Naive thymus-derived CD4-positive, alpha-beta T cell (primary cell): ENCODE measurements around the gene TCERG1L. TPM values are rescaled to one million over a fixed set of nuclear protein-coding genes. Genes with fewer than 3 reads are reported as not detected.

Source experiments
- ATAC-seq: fragments of 150-1000 bp; cut with Tn5 transposase; 2 replicates; pipeline ENCODE4 v1.10.0; 2021; ENCODE audit warnings: mild to moderate bottlenecking, moderate library complexity
- CTCF ChIA-PET: fragments of 350-600 bp; sonication (Branson Sonifier 250); formaldehyde crosslinking; loops from one replicate; lab custom pipeline; 2021; ENCODE audit warnings: antibody characterized with exemption; lab: Charles Lee
- POLR2A ChIA-PET: fragments of 350-600 bp; sonication (Branson Sonifier 250); formaldehyde crosslinking; loops from one replicate; lab custom pipeline; 2021; ENCODE audit warnings: antibody characterized with exemption, inconsistent platforms; lab: Charles Lee
- DNase-seq, 9 donors: peaks; one replicate each; pipeline versions ENCODE4 v3.0.0 to v3.0.0-alpha.2; 2020 to 2022; ENCODE audit warnings: mixed read lengths in 1 of 9
- H3K27ac ChIP-seq: one replicate; pipeline ENCODE4 v1.7.0; 2013; ENCODE audit warnings: mild to moderate bottlenecking, low read depth, low read length, moderate library complexity
- H3K27me3 ChIP-seq, 2 donors: one replicate each; pipeline ENCODE4 v1.7.0; 2013; ENCODE audit warnings: low read length in 2 of 2, mild to moderate bottlenecking in 2 of 2, moderate library complexity in 2 of 2; ENCODE audit not compliant: control insufficient read depth in 2 of 2, insufficient read depth in 2 of 2
- H3K36me3 ChIP-seq, 3 experiments: 1 replicate in 2 of 3; 2 replicates in 1 of 3; pipeline ENCODE4 v1.7.0; 2013; ENCODE audit warnings: low read length in 3 of 3, mild to moderate bottlenecking in 3 of 3, moderate library complexity in 1 of 3; ENCODE audit not compliant: insufficient read depth in 3 of 3, control insufficient read depth in 2 of 3
- H3K4me1 ChIP-seq, 2 donors: one replicate each; pipeline ENCODE4 v1.7.0; 2013; ENCODE audit warnings: low read length in 2 of 2, mild to moderate bottlenecking in 2 of 2, moderate library complexity in 1 of 2; ENCODE audit not compliant: control insufficient read depth in 2 of 2, insufficient read depth in 2 of 2
- H3K4me3 ChIP-seq: 2 replicates; pipeline ENCODE4 v1.7.0; 2013; ENCODE audit warnings: mild to moderate bottlenecking, low read length
- H3K9me3 ChIP-seq, 3 experiments: 1 replicate in 2 of 3; 2 replicates in 1 of 3; pipeline ENCODE4 v1.7.0; 2013; ENCODE audit warnings: low read length in 3 of 3; ENCODE audit not compliant: control insufficient read depth in 2 of 3
- H3K27ac Mint-ChIP-seq, 9 donors: one replicate each; pipeline ENCODE4 v1.8.0; 2020 to 2022; ENCODE audit warnings: mixed read lengths in 9 of 9, mild to moderate bottlenecking in 8 of 9, moderate library complexity in 5 of 9, inconsistent platforms in 2 of 9
- H3K27me3 Mint-ChIP-seq, 5 donors: one replicate each; pipeline ENCODE4 v1.8.0; 2021 to 2022; ENCODE audit warnings: mixed read lengths in 5 of 5, mild to moderate bottlenecking in 1 of 5
- H3K36me3 Mint-ChIP-seq, 5 donors: one replicate each; pipeline ENCODE4 v1.8.0; 2020 to 2022; ENCODE audit warnings: mixed read lengths in 5 of 5, mild to moderate bottlenecking in 3 of 5, inconsistent platforms in 1 of 5
- H3K4me1 Mint-ChIP-seq, 7 donors: one replicate each; pipeline ENCODE4 v1.8.0; 2020 to 2022; ENCODE audit warnings: mixed read lengths in 7 of 7, mild to moderate bottlenecking in 3 of 7, inconsistent platforms in 1 of 7
- H3K4me3 Mint-ChIP-seq, 10 donors: one replicate each; pipeline ENCODE4 v1.8.0; 2020 to 2022; ENCODE audit warnings: mild to moderate bottlenecking in 10 of 10, mixed read lengths in 10 of 10, moderate library complexity in 6 of 10, inconsistent platforms in 2 of 10
- H3K9me3 Mint-ChIP-seq, 11 donors: one replicate each; pipeline ENCODE4 v1.8.0; 2020 to 2022; ENCODE audit warnings: mixed read lengths in 11 of 11, mild to moderate bottlenecking in 4 of 11, inconsistent platforms in 1 of 11, moderate library complexity in 1 of 11
- intact Hi-C, 2 donors: fragments of 100-400 bp; cut with micrococcal nuclease; formaldehyde crosslinking; loops; one replicate each; pipeline ENCODE4 v1.15.1; 2023
- polyA plus RNA-seq, 2 donors: library from polyadenylated mRNA; unstranded; fragments of 300-500 nt; fragmentation: Illumina TruSeq; gene quantifications; one replicate each; pipeline ENCODE4 v1.2.3, GENCODE V29; 2021
- total RNA-seq, 6 experiments: library from RNA in 5 of 6; stranded (reverse) in 5 of 6; gene quantifications; 1 replicate in 5 of 6; 2 replicates in 1 of 6; pipeline ENCODE4 v1.2.3 and lab custom pipeline; 2021 to 2026

The TCERG1L gene
- total and polyA plus RNA-seq, 7 experiments from 2014 or later: 0.11 to 0.42 (median 0.39) TPM; not detected in 4

DNA sequence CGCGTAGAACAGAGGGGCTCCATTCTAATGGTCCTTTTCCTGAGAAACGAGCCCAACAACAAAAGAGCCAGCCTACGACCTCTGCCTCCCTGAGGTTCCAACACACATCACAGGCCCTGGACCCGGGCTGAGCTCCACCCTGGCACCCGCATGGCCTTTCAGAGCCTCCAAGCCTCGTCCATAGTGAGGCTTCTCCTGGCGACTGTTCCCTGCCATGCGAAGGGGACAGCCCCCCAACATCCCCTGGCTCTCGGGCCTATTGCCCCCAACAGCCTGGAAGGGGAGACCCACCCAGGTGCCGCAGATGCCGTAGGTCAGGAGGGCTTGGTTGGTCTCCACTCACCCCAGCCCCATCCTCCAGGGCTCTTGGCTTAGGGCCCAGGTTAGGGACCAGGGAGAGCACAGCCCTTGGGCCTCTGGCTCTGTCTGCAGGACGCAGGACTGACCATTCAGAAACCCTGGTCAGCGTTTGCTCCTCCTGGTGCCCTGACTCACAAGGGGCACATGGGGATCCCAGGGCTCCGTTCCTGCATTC, 91.5 kb downstream of the TCERG1L start:
- Mint-ChIP-seq H3K27ac (no peak overlapping the region), H3K36me3 (no peaks in the 10 kb centered on the region)

DNA sequence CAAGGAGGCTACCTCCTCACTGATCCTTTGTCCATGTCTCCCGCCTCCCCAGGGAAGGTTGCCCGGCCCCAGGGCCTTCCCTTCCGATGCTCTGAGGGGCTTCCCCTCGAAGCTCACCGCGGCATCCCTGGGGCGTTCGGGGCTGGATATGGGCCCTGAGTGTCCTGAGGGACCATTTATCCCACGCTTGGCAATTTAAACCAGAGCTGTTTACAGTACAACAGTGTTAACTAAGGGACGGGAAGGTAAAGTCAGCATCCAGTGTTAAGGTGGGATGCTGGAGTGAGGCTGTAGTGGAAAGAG, 92.0 kb downstream of the TCERG1L start:
- intact Hi-C loops: no loop called here
- Mint-ChIP-seq H3K9me3 (peaks cover 0 to 3% (median 0%) of the 10 kb centered on the region in 11 donors), H3K27me3 (peaks cover 0 to 6% (median 0%) of the 10 kb centered on the region in 5 donors), H3K4me3 (no peak overlapping the region), H3K4me1 (no peaks in the 10 kb centered on the region), H3K36me3 (no peaks in the 10 kb centered on the region), H3K27ac (no peak overlapping the region)
- DNase-seq (no peak), ATAC-seq (no peak)
- Histone ChIP-seq H3K4me1 (no peaks in the 10 kb centered on the region), H3K9me3 (no peaks in the 10 kb centered on the region), H3K27ac (no peak overlapping the region), H3K36me3 (no peaks in the 10 kb centered on the region), H3K4me3 (no peak overlapping the region), H3K27me3 (no peaks in the 10 kb centered on the region)
- ChIA-PET POLR2A (no interaction called here), CTCF (no interaction called here)

More for the DNA sequence above, 91.5 kb downstream of the TCERG1L start:
- Mint-ChIP-seq H3K4me1 (no peaks in the 10 kb centered on the region), H3K9me3 (peaks cover 0 to 3% (median 0%) of the 10 kb centered on the region in 11 donors), H3K4me3 (no peak overlapping the region), H3K27me3 (peaks cover 0 to 6% (median 0%) of the 10 kb centered on the region in 5 donors)
- intact Hi-C loops: no loop called here
- ChIA-PET CTCF (no interaction called here), POLR2A (no interaction called here)
- no peaks in the 10 kb centered on the region for H3K4me1 ChIP-seq
- H3K27ac ChIP-seq: no peak overlapping the region
- H3K27me3 ChIP-seq: no peaks in the 10 kb centered on the region
- DNase-seq: no peak
- H3K36me3 ChIP-seq: no peaks in the 10 kb centered on the region
- no peak for ATAC-seq
- no peaks in the 10 kb centered on the region for H3K9me3 ChIP-seq
- H3K4me3 ChIP-seq: no peak overlapping the region

DNA sequence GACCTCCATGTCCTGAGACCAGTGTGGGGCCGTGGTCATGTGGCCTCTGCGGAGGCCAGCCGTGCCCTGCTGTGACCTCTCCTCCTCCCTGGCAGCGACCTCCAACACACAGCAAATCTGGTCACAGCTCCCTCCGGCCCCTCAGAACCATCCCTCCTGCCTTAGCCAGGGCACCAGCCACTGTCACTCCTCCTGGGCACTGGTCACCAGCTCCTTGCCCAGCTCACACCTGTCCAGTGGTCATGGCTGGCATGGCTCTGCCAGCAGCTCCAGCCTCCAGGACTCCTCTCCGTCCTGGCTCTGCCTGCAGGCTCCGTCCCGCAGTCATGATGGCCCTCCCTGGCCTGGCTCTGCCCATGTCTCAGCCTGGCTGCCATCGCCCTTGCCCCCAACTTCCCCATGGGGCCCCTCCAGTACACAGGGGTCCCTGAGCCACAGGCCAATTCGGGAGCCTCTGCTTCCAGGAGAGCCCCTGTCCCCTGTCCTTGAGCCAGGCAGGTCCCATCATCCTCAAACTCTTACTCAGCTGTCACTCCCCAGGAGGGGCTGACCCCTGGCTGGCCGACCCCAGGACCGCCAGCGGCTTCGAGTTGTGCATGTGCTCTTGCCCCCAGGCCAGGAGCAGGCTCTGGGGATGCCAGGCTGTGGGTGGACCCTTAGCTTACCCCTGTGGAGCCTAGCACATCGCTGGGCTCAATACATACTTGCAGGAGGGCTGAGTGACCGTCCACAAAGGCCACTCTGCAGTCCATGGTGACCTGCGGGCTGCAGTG, 92.5 kb downstream of the TCERG1L start:
- peaks cover 0 to 2% (median 0%) of the 10 kb centered on the region in 5 donors for H3K27me3 Mint-ChIP-seq
- no peaks in the 10 kb centered on the region for H3K4me1 Mint-ChIP-seq

DNA sequence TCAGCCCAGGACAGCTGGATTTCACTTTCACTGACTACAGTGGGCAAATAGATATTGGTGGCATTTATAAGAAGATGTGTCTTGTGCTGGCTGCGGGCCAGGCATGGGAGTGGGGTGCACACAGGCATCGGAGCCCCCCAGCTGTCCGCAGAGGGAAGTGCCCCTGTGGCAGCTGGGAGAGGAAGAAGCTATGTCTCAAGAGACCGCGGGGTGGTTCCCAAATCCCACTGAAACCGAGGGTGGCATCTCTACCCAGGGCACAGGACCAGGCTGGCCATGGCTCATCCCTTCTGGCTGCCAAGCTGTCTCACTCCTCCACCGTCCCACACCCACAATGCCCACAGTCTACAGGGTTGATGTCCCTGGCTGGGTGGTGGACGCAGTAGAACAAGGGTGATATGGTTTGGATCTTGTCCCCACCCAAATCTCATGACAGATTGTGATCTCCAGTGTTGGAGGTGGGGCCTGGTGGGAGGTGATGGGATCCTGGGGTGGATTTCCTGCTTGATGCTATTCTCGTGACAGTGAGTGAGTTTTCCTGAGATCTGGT, 94.8 kb downstream of the TCERG1L start:
- H3K27me3 ChIP-seq: no peaks in the 10 kb centered on the region
- no peak for DNase-seq
- no peak for ATAC-seq
- Mint-ChIP-seq H3K27ac (no peak overlapping the region), H3K27me3 (no peaks in the 10 kb centered on the region), H3K4me1 (no peaks in the 10 kb centered on the region), H3K4me3 (no peak overlapping the region), H3K9me3 (peaks cover 0 to 3% (median 0%) of the 10 kb centered on the region in 11 donors), H3K36me3 (no peaks in the 10 kb centered on the region)
- ChIA-PET POLR2A (no interaction called here), CTCF (no interaction called here)
- intact Hi-C loops: no loop called here
- no peaks in the 10 kb centered on the region for H3K9me3 ChIP-seq
- no peak overlapping the region for H3K4me3 ChIP-seq
- H3K36me3 ChIP-seq: no peaks in the 10 kb centered on the region
- no peak overlapping the region for H3K27ac ChIP-seq
- no peaks in the 10 kb centered on the region for H3K4me1 ChIP-seq

More for the DNA sequence above, 92.5 kb downstream of the TCERG1L start:
- intact Hi-C loops: no loop called here
- no peak for ATAC-seq
- H3K4me3 Mint-ChIP-seq: no peak overlapping the region
- CTCF ChIA-PET: no interaction called here
- Histone ChIP-seq H3K4me3 (no peak overlapping the region), H3K27ac (no peak overlapping the region), H3K27me3 (no peaks in the 10 kb centered on the region), H3K36me3 (no peaks in the 10 kb centered on the region), H3K4me1 (no peaks in the 10 kb centered on the region), H3K9me3 (no peaks in the 10 kb centered on the region)
- no peak for DNase-seq
- no peak overlapping the region for H3K27ac Mint-ChIP-seq
- POLR2A ChIA-PET: no interaction called here
- H3K36me3 Mint-ChIP-seq: no peaks in the 10 kb centered on the region
- H3K9me3 Mint-ChIP-seq: peaks cover 0 to 3% (median 0%) of the 10 kb centered on the region in 11 donors

DNA sequence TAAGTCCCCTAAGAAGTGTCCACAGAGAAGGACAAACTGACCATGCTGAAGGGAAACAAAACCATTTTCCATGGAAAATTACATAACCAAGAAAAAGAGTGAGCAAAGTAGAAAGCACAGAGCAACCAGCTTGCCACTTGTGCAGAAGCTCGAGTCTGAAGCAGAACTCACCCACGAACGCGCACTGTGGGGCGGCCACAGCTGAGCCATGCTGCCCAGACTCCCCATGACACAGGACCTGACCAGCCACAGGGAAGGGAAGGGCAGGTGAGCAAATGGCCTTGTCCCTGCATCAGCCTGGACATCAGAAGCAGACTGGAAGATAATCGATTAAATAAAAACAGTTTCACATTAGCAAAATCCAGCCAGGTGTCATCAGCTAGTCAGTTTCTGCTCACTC, 95.7 kb downstream of the TCERG1L start:
- no peaks in the 10 kb centered on the region for H3K9me3 ChIP-seq
- H3K27me3 Mint-ChIP-seq: no peaks in the 10 kb centered on the region
- peaks cover 0 to 3% (median 0%) of the 10 kb centered on the region in 11 donors for H3K9me3 Mint-ChIP-seq
- H3K4me3 Mint-ChIP-seq: no peak overlapping the region
- H3K27ac Mint-ChIP-seq: no peak overlapping the region
- H3K4me1 Mint-ChIP-seq: no peaks in the 10 kb centered on the region
- H3K27ac ChIP-seq: no peak overlapping the region
- no peak overlapping the region for H3K4me3 ChIP-seq
- ChIA-PET CTCF (no interaction called here), POLR2A (no interaction called here)
- DNase-seq (no peak), ATAC-seq (no peak)
- H3K36me3 Mint-ChIP-seq: no peaks in the 10 kb centered on the region
- H3K36me3 ChIP-seq: no peaks in the 10 kb centered on the region
- no peaks in the 10 kb centered on the region for H3K27me3 ChIP-seq
- H3K4me1 ChIP-seq: no peaks in the 10 kb centered on the region
- intact Hi-C loops: no loop called here

DNA sequence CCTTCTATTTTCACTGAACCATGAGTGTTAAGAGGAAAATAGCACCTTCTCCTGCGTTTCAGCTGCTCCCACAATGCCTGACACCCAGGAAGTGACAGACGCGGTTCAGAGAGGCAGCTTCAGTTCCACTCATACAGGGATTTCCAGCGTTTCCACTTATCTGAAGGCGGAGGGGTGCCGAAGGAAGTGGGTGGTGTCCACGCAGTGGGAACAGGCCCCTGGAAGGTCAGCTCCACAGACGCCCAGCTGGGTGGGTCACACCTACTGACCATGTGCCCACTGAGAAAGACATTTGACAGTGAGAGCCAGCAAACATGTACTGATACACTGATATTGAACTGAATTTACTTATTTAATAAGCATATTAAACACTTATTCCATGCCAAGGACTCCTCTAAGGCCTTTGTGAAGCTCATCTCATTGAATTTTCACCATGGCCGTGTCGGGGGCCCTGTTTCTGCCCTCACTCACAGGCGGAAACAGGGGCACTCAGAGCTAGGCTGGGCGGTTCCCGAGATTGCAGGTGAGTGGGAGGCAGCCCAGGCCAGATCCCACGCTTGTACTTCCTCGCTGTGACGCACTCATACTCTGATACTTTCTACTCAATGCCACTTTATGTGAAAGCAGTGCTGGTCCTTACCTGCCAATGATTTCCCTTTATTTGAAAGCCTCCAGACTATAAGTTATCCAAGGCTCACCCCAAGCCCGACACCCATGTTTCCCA, 96.8 kb downstream of the TCERG1L start:
- no peaks in the 10 kb centered on the region for H3K36me3 Mint-ChIP-seq
- H3K4me1 ChIP-seq: no peaks in the 10 kb centered on the region
- H3K27ac ChIP-seq: no peak overlapping the region
- no peak overlapping the region for H3K4me3 Mint-ChIP-seq
- H3K27me3 Mint-ChIP-seq: no peaks in the 10 kb centered on the region
- CTCF ChIA-PET: no interaction called here
- H3K9me3 ChIP-seq: no peaks in the 10 kb centered on the region
- DNase-seq (no peak), ATAC-seq (no peak)
- no peaks in the 10 kb centered on the region for H3K36me3 ChIP-seq
- peaks cover 0 to 3% (median 0%) of the 10 kb centered on the region in 11 donors for H3K9me3 Mint-ChIP-seq
- POLR2A ChIA-PET: no interaction called here
- no peak overlapping the region for H3K4me3 ChIP-seq
- intact Hi-C loops: no loop called here
- no peaks in the 10 kb centered on the region for H3K4me1 Mint-ChIP-seq
- H3K27ac Mint-ChIP-seq: no peak overlapping the region
- no peaks in the 10 kb centered on the region for H3K27me3 ChIP-seq
